A549 (cell line): Measurements from ENCODE around the gene MYH11. TPM values are rescaled to one million over a fixed set of nuclear protein-coding genes. Genes with fewer than 3 reads are reported as not detected.

Source experiments
- ATAC-seq, 2 experiments: fragments of 200-7000 bp in 1 of 2; fragments of >200 bp in 1 of 2; cut with Nextera tagmentation in 1 of 2; cut with Tn5 transposase in 1 of 2; 3 replicates each; pipeline versions ENCODE4 v1.8.0 to v1.9.1; 2018 to 2020; ENCODE audit warnings: mild to moderate bottlenecking in 1 of 2, moderate library complexity in 1 of 2
- CTCF ChIA-PET: fragments of 300-600 bp; sonication (Branson Sonifier 250); formaldehyde crosslinking; extraction: SDS; loops from one replicate; lab custom pipeline; 2021; ENCODE audit warnings: antibody characterized with exemption, inconsistent platforms; lab: Yijun Ruan, JAX
- POLR2A ChIA-PET: fragments of 350-600 bp; formaldehyde crosslinking; extraction: SDS; loops from one replicate; lab custom pipeline; 2021; ENCODE audit warnings: antibody characterized with exemption, inconsistent platforms; lab: Yijun Ruan, JAX
- DNase-seq, 2 experiments: peaks; one replicate each; pipeline versions ENCODE4 v3.0.0 to v3.0.0-alpha.2; 2011 to 2016; ENCODE audit warnings: low read depth in 1 of 2, low spot score in 1 of 2
- FAIRE-seq: peaks from 2 replicates; lab custom pipeline; 2011; peaks lifted over from hg19 to GRCh38; lab: Jason Lieb, UNC
- H3K27ac ChIP-seq, 2 experiments: fragments of >200 bp; sonication (Bioruptor Twin); formaldehyde crosslinking; 3 replicates each; pipeline ENCODE4 v1.5.1; 2016 to 2017
- H3K4me1 ChIP-seq: fragments of >200 bp; sonication (Bioruptor Twin); formaldehyde crosslinking; 3 replicates; pipeline ENCODE4 v1.6.1; 2016
- H3K4me2 ChIP-seq: fragments of >200 bp; sonication (Bioruptor Twin); formaldehyde crosslinking; 3 replicates; pipeline ENCODE4 v1.6.1; 2016
- H3K4me3 ChIP-seq: fragments of >200 bp; sonication (Bioruptor Twin); formaldehyde crosslinking; 3 replicates; pipeline ENCODE4 v1.5.1; 2016
- H3K9me3 ChIP-seq: fragments of >200 bp; sonication (Bioruptor Twin); formaldehyde crosslinking; 3 replicates; pipeline ENCODE4 v1.6.1; 2016
- BHLHE40 ChIP-seq: IDR thresholded peaks from 2 replicates; pipeline ENCODE4 v1.6.1; 2012; ENCODE audit warnings: low read depth, low read length, inconsistent platforms
- EHF ChIP-seq: fragments of 250-450 bp; sonication (Bioruptor Pico); IDR thresholded peaks from 2 replicates; pipeline ENCODE4 v1.5.0; 2020; ENCODE audit warnings: mild to moderate bottlenecking
- EHMT2 ChIP-seq: fragments of 200-600 bp; sonication (generic); IDR thresholded peaks from 2 replicates; pipeline ENCODE4 v1.6.1; 2016; ENCODE audit warnings: antibody characterized with exemption, low read depth, mild to moderate bottlenecking, moderate library complexity
- EP300 ChIP-seq, 2 experiments: fragments of >200 bp; sonication (Bioruptor Twin); formaldehyde crosslinking; IDR thresholded peaks; 2 replicates in 1 of 2; 3 replicates in 1 of 2; pipeline ENCODE4 v1.6.1; 2016 to 2017
- FOSB ChIP-seq: fragments of 250-450 bp; sonication (Bioruptor Pico); IDR thresholded peaks from 2 replicates; pipeline ENCODE4 v1.5.0; 2020; ENCODE audit warnings: mild to moderate bottlenecking, moderate library complexity
- HDAC2 ChIP-seq: fragments of 200-600 bp; sonication (generic); IDR thresholded peaks from 2 replicates; pipeline ENCODE4 v1.6.1; 2016
- HEYL ChIP-seq: fragments of 250-450 bp; sonication (Bioruptor Pico); IDR thresholded peaks from 2 replicates; pipeline ENCODE4 v1.8.0; 2021; ENCODE audit warnings: mild to moderate bottlenecking, moderate library complexity
- HOXA7 ChIP-seq: fragments of 250-450 bp; sonication (Bioruptor Pico); IDR thresholded peaks from 2 replicates; pipeline ENCODE4 v1.5.0; 2020; ENCODE audit warnings: mild to moderate bottlenecking, moderate library complexity
- HOXB13 ChIP-seq: fragments of 250-450 bp; sonication (Bioruptor Pico); IDR thresholded peaks from 2 replicates; pipeline ENCODE4 v1.5.0; 2020; ENCODE audit warnings: low read depth, mild to moderate bottlenecking, moderate library complexity
- HOXB5 ChIP-seq: fragments of 250-450 bp; sonication (Bioruptor Pico); IDR thresholded peaks from 2 replicates; pipeline ENCODE4 v1.5.0; 2020; ENCODE audit warnings: mild to moderate bottlenecking, moderate library complexity
- MAFK ChIP-seq: fragments of 450-650 bp; IDR thresholded peaks from 2 replicates; pipeline ENCODE4 v1.6.1; 2014; ENCODE audit not compliant: partially characterized antibody
- MYC ChIP-seq: IDR thresholded peaks from 2 replicates; pipeline ENCODE4 v1.6.1; 2012; ENCODE audit warnings: mild to moderate bottlenecking, inconsistent platforms, low read length, improper control_type of control experiment, borderline replicate concordance
- RARB ChIP-seq: fragments of 250-450 bp; sonication (Bioruptor Pico); IDR thresholded peaks from 2 replicates; pipeline ENCODE4 v1.8.0; 2021; ENCODE audit warnings: mild to moderate bottlenecking, moderate library complexity
- RFX5 ChIP-seq: fragments of 450-650 bp; IDR thresholded peaks from 2 replicates; pipeline ENCODE4 v1.7.1; 2014; ENCODE audit warnings: antibody characterized with exemption, mild to moderate bottlenecking, moderate library complexity
- RNF2 ChIP-seq: fragments of 200-600 bp; sonication (generic); IDR thresholded peaks from 2 replicates; pipeline ENCODE4 v1.6.1; 2016; ENCODE audit warnings: low read depth, mild to moderate bottlenecking, antibody characterized with exemption, moderate library complexity, borderline replicate concordance
- SMC3 ChIP-seq: fragments of >200 bp; sonication (Bioruptor Twin); formaldehyde crosslinking; IDR thresholded peaks from 3 replicates; pipeline ENCODE4 v1.6.1; 2018; ENCODE audit warnings: inconsistent platforms
- SREBF2 ChIP-seq: fragments of 450-650 bp; IDR thresholded peaks from 2 replicates; pipeline ENCODE4 v1.6.1; 2014; ENCODE audit warnings: mild to moderate bottlenecking, moderate library complexity
- ZNF302 ChIP-seq: fragments of 250-450 bp; sonication (Bioruptor Pico); IDR thresholded peaks from 2 replicates; pipeline ENCODE4 v1.9.0; 2021; ENCODE audit warnings: inconsistent platforms, mild to moderate bottlenecking, moderate library complexity
- ZSCAN20 ChIP-seq: fragments of 250-450 bp; sonication (Bioruptor Pico); IDR thresholded peaks from 2 replicates; pipeline ENCODE4 v1.8.0; 2022; ENCODE audit warnings: mild to moderate bottlenecking, moderate library complexity
- WGBS: methylation state at CpG from one replicate; pipeline ENCODE4 v1.1.6; 2017; ENCODE audit errors: missing lambda C conversion rate; 5-methylcytosine and 5-hydroxymethylcytosine counted together
- polyA plus RNA-seq, 4 experiments: library from polyadenylated mRNA; depleted of rRNA in 3 of 4; stranded (reverse); fragments of >200 nt; fragmentation: RNase III in 1 of 4; extraction: RNeasy Plus Mini Kit Qiagen cat#74134 plus additional on column Dnase treatment in 1 of 4; gene quantifications; 2 replicates in 3 of 4; 3 replicates in 1 of 4; pipeline ENCODE4 v1.2.3, GENCODE V29; 2011 to 2017
- TF ChIP-seq, protein P1 (sequence below): fragments of 250-450 bp; sonication (Bioruptor Pico); IDR thresholded peaks from 2 replicates; pipeline ENCODE4 v1.5.0; 2021; ENCODE audit warnings: mild to moderate bottlenecking, moderate library complexity, borderline replicate concordance
- TF ChIP-seq, protein P2 (sequence below): fragments of >200 bp; sonication (Bioruptor Twin); formaldehyde crosslinking; IDR thresholded peaks from 3 replicates; pipeline ENCODE4 v1.6.1; 2016
- TF ChIP-seq, protein P3 (sequence below): fragments of >200 bp; sonication (Bioruptor Twin); formaldehyde crosslinking; IDR thresholded peaks from 3 replicates; pipeline ENCODE4 v1.5.1; 2016
- TF ChIP-seq, protein P4 (sequence below): IDR thresholded peaks from 2 replicates; pipeline ENCODE4 v1.6.1; 2012; ENCODE audit warnings: low read depth, borderline replicate concordance
- TF ChIP-seq, protein P5 (sequence below): fragments of 250-450 bp; sonication (Bioruptor Pico); IDR thresholded peaks from 2 replicates; pipeline ENCODE4 v1.5.0; 2020; ENCODE audit warnings: low read depth, mild to moderate bottlenecking, moderate library complexity

The MYH11 gene
- polyA plus RNA-seq, 2 of the 4 experiments (the other 2 are of a cell fraction) = 0.03 to 0.09 TPM

DNA sequence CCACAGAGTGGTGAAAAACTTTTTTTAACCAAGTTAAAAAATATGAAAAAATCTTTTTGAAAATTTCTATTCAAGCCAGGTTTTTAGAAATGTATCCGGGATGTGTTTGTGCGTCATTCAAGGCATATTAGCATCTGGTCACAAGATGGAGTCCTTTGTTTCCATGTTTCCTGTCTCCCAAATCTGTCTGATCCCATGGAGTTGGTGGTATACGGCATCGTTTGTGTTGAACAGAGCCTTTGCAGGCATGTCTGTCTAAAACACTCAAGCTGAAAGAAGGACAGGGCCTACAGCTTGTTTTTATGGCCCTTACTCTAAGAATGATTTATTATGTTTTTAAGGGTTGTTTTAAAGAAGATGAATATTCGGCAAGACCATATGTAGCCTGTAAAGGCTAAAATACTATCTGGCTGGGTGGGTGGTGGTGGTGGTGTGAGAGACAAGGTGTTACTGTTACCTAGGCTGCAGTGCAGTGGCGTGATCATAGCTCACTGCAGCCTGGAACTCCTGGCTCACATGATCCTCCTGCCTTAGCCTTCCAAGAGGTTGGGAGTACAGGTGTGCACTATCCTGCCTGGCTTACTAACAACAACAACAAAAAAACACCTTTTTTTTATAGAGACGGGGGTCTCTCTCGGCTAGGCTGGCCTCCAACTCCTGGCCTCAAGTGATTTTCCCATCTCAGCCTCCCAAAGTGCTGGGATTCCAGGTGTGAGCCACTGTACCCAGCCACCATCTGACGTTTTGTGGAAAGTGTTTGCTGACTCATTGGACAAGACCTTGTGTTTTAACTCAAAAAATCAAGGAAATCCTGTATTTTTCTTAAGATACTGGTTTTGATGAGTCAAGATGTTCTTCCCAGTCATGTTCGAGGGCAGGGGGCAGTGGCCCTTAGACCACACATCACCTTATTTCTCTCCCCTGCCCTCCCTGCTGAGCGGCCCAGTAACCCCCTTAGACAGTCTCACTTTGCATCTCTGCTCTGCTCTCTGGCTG is 154.6 kb downstream of the MYH11 start:
- CTCF ChIA-PET = interaction anchor here (1.8 kb wide), 1 partner anchor 15 kb away, joined by 4 read pairs; no protein-coding TSS in a partner anchor
- Histone ChIP-seq H3K9me3 (no peaks in the 10 kb centered on the region), H3K27ac (peak overlapping the region in 1 of 2 experiments; percentile 19; a peak in 1 of 6 replicates), H3K4me3 (no peak overlapping the region), H3K4me2 (no peak overlapping the region), H3K4me1 (no peaks in the 10 kb centered on the region)
- WGBS = 89% methylated on average over 11 of the region's 11 CpGs
- TF ChIP-seq ZNF302 (CRISPR knock-in tag) (no peak), EHF (CRISPR knock-in tag) (no peak), MYC (no peak), EP300 (IDR thresholded peaks at IDR 0.05) (no peak), SREBF2 (no peak), FOSB (no peak)
- TF ChIP-seq, protein P1, sequence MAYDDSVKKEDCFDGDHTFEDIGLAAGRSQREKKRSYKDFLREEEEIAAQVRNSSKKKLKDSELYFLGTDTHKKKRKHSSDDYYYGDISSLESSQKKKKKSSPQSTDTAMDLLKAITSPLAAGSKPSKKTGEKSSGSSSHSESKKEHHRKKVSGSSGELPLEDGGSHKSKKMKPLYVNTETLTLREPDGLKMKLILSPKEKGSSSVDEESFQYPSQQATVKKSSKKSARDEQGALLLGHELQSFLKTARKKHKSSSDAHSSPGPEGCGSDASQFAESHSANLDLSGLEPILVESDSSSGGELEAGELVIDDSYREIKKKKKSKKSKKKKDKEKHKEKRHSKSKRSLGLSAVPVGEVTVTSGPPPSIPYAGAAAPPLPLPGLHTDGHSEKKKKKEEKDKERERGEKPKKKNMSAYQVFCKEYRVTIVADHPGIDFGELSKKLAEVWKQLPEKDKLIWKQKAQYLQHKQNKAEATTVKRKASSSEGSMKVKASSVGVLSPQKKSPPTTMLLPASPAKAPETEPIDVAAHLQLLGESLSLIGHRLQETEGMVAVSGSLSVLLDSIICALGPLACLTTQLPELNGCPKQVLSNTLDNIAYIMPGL = no peak
- TF ChIP-seq, protein P2, sequence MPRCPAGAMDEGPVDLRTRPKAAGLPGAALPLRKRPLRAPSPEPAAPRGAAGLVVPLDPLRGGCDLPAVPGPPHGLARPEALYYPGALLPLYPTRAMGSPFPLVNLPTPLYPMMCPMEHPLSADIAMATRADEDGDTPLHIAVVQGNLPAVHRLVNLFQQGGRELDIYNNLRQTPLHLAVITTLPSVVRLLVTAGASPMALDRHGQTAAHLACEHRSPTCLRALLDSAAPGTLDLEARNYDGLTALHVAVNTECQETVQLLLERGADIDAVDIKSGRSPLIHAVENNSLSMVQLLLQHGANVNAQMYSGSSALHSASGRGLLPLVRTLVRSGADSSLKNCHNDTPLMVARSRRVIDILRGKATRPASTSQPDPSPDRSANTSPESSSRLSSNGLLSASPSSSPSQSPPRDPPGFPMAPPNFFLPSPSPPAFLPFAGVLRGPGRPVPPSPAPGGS = no peak
- TF ChIP-seq, protein P3, sequence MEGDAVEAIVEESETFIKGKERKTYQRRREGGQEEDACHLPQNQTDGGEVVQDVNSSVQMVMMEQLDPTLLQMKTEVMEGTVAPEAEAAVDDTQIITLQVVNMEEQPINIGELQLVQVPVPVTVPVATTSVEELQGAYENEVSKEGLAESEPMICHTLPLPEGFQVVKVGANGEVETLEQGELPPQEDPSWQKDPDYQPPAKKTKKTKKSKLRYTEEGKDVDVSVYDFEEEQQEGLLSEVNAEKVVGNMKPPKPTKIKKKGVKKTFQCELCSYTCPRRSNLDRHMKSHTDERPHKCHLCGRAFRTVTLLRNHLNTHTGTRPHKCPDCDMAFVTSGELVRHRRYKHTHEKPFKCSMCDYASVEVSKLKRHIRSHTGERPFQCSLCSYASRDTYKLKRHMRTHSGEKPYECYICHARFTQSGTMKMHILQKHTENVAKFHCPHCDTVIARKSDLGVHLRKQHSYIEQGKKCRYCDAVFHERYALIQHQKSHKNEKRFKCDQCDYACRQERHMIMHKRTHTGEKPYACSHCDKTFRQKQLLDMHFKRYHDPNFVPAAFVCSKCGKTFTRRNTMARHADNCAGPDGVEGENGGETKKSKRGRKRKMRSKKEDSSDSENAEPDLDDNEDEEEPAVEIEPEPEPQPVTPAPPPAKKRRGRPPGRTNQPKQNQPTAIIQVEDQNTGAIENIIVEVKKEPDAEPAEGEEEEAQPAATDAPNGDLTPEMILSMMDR = no peak
- POLR2A ChIA-PET = no interaction called here
- ATAC-seq (no peak), FAIRE-seq (no peak), DNase-seq (no peak)

DNA sequence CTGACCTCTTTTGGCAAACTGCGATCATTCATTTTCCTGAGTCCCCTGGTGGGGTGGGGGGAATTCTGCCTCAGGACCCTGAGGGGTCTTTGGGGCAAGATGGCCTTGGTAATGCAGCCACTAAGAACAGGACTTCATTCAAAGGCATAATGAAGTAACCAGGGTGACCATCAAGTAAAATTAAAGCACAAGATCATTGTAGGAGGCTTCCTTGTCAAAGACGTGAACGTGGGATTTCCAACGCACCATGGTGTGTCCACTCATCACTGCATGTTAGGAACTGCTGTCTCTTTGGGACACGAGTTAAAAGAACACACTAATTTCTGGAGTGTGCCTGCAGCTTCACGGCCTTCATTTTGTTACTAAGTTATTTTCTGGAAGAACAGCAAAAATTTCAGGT is 155.5 kb downstream of the MYH11 start:
- Histone ChIP-seq H3K27ac (no peak overlapping the region), H3K4me1 (no peaks in the 10 kb centered on the region), H3K4me2 (no peak overlapping the region), H3K4me3 (no peak overlapping the region), H3K9me3 (no peaks in the 10 kb centered on the region)
- no peak for FAIRE-seq
- DNase-seq = no peak
- TF ChIP-seq RFX5 (no peak), SMC3 (no peak), RARB (no peak), HOXB5 (CRISPR knock-in tag) (no peak), HDAC2 (no peak), EHMT2 (no peak), HEYL (CRISPR knock-in tag) (no peak), EHF (CRISPR knock-in tag) (no peak), MAFK (no peak), BHLHE40 (no peak), HOXA7 (CRISPR knock-in tag) (no peak), ZNF302 (CRISPR knock-in tag) (no peak), HOXB13 (CRISPR knock-in tag) (no peak), RNF2 (no peak), ZSCAN20 (no peak)
- TF ChIP-seq, protein P4, sequence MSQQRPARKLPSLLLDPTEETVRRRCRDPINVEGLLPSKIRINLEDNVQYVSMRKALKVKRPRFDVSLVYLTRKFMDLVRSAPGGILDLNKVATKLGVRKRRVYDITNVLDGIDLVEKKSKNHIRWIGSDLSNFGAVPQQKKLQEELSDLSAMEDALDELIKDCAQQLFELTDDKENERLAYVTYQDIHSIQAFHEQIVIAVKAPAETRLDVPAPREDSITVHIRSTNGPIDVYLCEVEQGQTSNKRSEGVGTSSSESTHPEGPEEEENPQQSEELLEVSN = no peak
- TF ChIP-seq, protein P5, sequence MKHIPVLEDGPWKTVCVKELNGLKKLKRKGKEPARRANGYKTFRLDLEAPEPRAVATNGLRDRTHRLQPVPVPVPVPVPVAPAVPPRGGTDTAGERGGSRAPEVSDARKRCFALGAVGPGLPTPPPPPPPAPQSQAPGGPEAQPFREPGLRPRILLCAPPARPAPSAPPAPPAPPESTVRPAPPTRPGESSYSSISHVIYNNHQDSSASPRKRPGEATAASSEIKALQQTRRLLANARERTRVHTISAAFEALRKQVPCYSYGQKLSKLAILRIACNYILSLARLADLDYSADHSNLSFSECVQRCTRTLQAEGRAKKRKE (CRISPR knock-in tag) = no peak
- CTCF ChIA-PET = interaction anchor here (0.8 kb wide), 2 partner anchors 426 to 427 kb away, joined by 3 to 4 read pairs; no protein-coding TSS in a partner anchor
- POLR2A ChIA-PET = no interaction called here
- no peak for ATAC-seq
- WGBS = 92% methylated on average over 6 of the region's 6 CpGs
